HG03571 (cell line): ENCODE results near the gene B3GNT7.

Experiments used
- ATAC-seq: cut with Tn5 transposase; IDR thresholded peaks from one replicate; pipeline ENCODE4 v1.9.1; 2021; ENCODE audit not compliant: unreplicated experiment

B3GNT7 gene

DNA sequence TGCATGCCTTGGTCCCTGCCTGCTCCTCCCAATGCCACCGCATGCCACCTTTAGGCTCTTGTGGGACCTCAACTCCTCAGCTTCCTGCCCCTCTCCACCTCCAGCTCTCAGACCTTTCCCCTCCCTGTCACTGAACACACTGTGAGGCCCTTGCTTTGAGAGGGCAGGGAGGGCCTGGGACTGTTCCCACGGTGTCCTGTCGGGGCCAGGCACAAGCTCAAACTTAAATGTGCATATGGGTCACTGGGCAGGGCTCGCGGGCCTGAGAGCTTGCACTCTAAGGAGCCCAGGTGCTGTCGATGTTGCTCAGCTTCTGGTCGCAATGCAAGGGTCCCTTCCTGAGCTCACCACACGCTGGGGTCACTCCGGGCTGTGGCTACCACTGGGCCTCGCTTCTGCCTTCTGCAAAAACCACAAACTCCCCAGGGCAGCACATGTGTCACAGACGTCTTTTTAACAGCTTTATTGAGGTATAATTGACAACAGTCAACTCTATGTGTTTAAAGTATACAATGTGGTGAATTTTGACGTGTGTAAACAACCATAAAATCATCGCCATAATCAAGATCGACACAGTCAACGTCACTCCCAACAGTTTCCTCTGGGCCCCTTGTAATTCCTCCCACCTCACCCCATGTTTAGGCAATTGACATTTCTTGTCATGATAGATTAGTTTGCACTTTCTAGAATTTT lies 11.9 kb upstream of the B3GNT7 start:
- no peak for ATAC-seq

DNA sequence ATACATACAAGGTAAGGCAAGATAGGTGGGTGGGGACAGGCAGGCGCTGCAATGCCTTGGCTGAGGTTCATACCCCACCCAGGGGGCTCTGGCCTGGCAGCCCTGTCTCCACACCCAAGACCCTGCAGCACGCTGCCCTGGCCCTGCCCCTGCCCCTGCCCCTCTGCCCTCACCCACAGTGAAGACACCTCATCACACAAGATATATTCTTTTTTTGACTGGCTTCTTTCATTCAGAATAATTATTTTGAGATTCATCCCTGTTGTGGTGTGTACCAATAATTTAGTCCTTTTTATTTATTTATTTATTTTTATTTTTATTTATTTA lies 11.4 kb upstream of the B3GNT7 start:
- ATAC-seq: no peak

DNA sequence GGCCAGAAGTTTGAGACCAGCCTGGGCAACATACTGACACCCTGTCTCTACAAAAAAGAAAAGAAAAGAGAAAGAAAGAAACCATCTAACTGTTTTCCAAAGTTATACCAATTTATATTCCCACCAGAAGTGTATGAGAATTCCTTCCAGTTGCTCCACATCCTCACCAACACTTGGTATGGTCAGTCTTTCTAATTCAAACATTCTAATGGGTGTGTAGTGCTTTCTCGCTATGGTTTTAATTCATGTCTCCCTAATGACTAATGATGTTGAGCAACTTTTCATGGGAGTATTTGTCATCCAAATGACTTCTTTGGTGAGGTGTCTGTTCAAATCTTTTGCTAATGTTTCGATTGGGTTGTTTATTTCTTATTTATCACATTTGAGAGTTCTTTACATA lies 10.5 kb upstream of the B3GNT7 start:
- no peak for ATAC-seq

DNA sequence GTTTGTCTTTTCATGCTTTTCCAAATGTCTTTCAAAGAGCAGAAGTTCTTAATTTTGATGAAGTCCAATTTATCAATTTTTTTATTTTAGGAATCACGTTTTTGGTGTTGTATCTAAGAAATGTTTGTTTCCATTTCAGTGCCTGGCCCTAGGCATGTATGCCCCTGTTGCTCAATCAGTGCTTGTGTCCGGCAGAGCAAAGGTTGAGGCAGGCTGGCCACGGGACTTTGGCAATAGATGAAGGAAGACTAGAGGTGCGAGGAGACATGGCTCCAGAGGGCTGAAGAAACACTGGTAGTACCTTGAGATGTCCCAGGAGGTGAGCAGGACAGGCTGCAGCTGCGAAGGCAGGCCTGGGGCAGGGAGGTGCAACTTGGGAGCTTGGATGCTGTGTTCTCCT lies 10.1 kb upstream of the B3GNT7 start:
- no peak for ATAC-seq

DNA sequence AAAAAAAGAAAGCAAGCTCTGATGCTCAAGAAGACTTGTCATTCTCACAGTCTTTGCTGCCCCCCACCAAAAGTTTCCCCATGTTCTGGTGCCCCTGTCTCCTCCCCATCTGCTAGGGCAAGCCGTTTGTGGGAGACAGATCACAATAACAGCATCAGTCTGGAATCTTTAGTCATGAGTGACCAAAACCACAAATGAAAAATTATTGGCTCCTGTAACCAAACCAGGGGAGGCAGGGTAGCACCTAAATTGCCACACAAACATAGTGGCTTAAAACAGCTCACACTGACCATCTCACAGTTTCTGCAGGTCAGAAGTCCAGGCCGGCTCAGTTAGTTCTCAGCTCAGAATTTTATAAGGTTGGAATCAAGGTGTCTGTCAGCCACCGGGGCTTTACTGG lies 9.1 kb upstream of the B3GNT7 start:
- ATAC-seq: no peak

DNA sequence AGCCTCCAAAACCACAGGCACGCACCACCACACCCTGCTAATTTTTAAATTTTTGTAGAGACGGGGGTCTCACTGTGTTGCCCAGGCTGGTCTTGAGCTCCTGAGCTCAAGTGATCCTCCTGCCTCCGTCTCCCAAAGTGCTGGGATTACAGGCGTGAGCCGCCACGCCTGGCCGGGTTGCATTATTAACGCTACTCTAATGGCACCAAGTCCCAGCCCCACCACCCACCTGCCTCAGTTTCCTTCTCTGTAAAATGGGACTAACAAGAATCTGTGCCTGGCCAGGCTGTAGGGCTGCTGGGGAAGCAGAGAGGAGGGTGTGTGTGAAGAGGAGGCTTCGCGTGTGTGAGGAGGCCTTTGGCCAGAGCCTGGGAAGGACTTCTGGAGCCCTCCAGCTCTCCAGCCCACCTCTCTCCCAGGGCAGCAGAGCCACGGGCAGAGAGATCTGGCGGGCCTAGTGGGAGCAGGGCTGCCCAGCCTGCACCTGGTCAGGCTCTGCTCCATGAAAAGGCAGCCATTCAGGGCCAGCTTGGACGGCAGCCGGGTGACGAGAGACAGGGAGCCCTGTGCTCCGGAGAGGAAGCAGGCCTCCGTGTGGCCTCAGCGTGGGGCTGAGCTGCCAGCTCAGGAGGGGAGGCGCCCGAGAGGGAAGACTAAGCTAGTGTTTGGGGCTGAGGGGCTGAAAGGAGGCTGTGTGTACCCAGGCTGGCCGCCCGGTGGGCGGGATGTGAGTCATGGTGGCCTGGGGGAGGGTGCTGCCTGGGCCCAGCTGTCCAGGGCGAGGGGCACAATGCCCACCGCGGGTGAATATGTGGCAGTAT lies 7.4 kb upstream of the B3GNT7 start:
- no peak for ATAC-seq

DNA sequence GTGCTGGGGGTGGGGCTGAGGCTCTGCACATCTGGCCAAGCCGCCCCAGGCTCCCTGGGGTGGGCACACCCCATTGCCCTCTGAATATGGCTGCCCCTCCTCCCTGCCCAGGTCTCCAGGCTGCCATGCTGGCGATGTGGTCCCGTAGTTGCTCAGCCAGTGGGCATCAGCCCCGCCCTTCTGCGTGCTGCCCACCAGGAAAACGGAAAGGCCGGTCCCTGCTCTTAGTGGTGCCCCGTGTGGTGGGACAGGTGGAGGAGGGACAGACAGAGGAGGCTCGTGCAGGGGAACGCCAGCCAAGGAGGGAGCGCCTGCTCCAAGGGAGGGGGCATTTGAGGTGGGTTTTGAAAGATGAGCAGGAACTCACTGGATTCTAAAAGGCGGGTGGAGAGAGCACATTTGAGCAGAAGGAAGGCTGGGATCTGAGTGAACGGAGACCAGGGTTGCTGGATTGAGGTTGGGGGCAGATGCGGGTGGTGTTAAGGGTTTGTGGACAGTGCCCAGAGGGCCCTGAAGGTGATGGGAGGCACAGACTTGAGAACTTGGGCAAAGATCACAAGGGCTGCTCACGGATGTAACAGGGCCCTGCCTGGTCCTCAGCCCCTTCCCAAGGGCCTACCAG lies 6.7 kb upstream of the B3GNT7 start:
- no peak for ATAC-seq

DNA sequence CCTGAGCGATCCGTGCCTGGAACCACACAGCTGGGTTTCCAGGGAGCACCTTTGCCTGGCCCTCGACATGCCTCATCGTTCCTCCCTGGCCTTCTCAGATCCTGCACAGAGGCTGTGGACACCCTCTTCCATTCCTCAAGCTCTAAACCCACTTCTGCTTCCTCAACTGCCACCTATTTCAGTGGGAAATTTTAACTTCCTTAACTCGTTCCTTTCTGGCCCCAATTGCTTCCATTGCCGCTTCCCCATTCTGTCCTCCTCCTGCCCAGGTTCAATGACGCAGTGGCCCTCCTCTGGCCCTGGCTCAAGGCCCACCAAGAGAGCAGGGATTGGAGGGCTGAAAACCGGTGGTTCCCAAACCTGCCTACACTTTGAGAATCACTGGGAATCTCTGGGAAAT lies 4.8 kb upstream of the B3GNT7 start:
- no peak for ATAC-seq

DNA sequence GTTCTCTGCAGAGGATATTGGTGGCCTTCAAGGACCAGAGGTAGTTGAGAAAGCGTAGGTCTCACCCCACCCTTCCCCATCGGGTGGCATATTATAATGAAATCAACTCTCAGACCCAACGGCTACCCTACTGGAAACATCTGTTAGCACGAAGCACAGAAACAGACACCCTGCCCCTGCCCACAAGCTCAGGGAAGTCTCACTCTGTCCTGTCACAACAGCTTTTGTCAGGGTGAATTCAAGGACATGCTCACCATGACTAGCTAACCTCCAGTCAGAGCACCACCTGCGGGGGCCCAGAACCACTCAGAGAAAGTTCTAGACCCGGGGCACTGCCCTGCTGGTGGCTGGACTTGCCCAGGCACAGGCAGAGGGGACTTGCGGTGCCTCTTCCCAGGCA lies 3.5 kb upstream of the B3GNT7 start:
- no peak for ATAC-seq

DNA sequence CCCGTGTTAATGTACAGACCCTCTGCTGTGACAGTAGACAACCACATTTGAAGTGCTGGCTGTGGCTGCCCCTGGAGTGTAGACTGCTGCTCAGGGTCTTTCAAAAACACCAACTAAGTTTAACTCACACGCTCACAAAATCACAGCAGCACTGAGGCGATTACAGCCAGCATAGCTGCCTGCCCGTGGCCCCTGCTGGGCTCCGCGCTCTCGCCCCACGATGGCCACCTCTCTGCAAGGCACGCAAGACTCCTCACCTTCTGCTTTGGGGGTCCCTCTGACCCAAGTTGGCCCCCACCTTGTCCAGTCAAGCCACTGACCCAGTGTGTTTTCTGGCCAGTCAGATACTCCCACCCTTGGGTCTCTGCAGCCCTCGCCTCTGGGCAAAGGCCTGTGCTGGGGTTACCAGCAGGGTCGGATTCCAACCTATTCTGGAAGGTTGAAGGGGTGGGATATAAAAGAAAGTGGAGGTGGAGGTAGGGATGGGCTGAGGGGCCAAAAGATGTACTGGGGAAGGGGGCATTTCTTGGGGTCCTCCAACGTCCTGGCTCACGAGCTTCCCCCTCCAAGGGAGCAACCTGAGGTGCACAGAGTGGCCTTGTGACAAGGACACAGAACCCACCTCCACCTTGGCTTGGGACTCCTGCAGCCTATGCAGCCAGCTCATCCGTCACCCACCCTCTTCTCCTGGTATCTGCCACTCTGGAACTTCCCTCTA lies 2.9 kb upstream of the B3GNT7 start:
- no peak for ATAC-seq

DNA sequence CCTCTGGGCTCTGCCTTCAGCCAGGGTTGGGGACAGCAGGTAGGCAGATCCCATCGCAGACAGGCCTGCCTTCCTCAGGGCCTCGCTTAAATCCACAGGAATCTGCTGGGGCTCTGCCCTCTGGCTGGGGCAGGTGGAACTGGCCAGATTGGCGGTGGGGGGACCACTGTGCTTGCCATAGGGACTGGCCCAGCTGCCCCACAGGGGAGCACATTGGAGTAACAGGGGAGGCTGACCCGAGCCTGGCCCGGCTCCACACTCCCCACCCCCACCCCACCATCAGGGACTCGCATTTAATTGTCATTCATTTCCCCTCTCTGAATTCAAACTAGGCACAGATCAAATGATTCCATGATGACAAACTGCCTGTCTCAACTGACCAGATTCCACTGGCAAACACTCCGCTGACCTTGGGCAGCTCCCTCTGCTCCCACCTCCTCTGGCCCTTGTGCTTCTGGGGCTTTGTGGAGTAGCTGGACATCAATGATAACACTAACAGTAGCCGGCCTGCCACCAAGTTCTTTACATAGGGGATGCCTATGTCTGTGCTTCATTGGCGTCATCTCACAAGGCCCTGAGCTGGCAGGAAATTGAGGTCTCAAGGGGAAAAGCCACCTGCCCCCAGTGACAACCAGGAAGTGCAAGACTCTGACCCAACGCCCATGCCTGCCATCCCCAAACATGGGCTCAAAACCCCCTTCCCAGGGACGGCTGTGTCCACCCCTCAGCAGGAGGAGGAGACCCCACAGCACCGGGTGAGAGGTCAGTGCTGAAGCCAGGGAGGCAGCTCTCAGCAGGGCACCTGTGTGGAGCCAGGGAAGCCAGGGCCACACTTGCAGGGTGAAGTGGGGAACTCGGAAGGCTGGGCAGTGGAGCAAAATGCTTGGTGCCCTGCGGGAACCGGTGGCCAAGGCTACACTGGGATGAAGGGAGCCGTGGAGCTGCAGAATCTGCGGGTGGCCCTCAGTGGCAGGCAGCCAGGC lies 2.1 kb upstream of the B3GNT7 start:
- ATAC-seq: peak; percentile 31

DNA sequence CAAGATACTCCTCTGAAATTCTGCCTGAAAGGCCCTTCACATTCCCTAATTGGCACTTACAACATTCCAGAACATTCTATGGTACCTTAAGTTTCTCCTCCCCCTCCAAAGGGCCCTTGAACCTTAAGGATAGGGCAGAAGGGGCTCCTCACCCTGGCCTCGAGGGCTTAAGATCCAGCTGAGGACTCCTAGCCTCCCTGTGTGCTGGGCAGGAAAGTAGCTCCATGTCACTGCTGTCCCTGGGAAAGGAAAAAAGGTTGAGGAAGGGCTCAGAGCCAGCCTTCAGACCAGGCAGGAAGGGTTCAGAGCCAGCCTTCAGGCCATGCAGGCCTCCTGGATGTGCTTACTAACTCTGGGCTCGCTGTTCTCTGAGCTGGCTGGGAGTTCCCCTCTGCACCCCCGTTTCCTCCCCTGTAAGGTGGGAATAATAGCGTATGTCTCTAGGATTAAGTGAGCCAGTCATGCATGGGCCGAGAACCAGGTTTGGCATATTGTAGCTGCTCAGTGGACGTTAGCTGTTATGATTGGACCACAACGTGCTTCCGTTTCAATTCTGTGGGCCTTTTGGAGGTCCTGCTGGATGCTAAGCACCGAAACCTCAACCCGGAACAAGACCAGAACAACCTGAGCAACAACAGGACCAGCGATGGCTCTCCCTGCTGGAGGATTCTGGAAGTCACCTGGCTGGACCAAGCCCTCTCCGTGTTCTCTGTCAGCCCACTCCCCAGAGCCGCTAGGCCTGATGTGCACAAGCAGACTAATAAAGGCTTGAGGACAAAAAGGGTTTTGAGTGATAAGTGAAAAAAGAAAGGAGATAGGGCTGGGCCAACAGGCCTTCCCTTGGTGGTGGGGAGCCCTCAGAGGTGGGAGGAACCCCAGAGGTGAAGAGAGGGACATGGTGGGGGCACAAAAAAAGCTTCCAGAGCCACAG lies 1.0 kb upstream of the B3GNT7 start:
- peak; percentile 51 for ATAC-seq

DNA sequence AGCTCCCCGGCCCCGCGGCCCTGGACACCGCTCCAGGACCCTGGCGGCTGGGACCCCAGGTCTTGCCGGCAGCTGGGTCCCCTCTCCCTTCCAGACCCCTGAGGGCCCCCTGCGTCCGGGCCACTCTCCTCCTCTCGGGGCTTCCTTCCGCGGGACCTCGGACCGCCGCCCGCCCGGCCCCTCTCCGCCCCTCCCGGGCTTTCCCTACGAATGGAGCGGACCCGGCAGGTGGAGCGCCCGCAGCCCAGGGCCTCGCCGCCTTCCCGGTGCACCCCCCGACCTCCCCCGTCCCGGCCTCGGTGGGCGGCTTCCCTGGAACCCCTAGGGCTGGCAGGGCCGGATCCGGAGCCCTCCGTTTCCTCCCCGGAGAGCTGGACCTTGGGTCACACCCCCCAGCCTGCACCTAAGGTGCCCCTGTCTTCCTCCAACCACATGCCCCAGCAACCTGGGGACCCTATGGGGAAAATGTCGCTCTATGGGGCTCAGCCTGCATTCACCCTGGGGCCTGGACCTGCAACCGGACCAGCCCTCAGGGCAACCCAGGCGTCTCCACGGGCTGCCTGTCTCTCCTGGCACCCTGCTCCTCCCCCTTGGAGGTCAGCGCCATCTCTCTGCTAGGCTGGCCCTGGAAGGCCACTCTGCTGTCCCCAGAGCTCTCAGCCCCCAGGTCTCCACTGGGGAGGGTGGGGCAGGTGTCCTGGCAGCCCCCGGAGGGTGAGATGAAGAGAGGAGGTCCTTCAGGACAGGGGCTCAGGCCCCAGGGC lies 730 bp downstream of the B3GNT7 start:
- ATAC-seq: no peak

DNA sequence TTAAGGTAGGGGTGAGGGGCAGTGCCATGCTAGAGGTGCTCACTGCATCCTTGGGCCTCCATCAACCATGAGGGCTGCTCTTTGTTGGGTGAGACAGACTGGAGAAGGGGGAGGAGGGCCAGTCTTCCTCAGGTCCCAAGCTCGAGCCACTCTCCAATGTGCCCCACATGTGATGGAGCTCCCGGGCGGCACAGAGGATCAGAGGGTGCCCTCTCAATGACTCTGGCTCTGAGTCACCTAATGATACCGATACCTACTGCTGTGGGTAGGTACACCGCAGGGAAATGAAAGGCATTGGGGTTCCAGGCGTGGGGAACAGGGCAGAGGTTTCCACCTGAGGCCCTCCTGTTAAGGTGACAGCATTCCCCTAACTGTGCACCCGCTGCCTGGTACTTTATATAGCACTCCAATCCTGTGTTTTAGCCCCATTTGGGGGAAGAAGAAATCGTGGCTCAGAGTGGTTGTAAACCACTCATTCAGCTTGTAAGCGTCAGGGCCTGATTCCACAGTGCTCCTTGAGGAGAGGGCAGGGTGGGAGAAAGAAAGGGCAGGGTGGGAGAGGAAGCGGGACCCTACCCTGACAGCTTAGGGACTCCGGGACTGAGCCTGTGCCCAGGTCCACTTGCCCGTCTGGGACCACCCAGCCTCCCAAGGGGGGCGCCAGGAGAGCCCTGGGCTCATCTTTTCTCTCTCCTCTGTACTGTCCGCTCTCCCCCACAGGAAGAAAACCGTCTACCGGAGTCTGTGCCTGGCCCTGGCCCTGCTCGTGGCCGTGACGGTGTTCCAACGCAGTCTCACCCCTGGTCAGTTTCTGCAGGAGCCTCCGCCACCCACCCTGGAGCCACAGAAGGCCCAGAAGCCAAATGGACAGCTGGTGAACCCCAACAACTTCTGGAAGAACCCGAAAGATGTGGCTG lies 1.8 kb downstream of the B3GNT7 start:
- ATAC-seq: no peak

DNA sequence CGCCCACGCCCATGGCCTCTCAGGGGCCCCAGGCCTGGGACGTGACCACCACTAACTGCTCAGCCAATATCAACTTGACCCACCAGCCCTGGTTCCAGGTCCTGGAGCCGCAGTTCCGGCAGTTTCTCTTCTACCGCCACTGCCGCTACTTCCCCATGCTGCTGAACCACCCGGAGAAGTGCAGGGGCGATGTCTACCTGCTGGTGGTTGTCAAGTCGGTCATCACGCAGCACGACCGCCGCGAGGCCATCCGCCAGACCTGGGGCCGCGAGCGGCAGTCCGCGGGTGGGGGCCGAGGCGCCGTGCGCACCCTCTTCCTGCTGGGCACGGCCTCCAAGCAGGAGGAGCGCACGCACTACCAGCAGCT lies 2.4 kb downstream of the B3GNT7 start:
- ATAC-seq: no peak

DNA sequence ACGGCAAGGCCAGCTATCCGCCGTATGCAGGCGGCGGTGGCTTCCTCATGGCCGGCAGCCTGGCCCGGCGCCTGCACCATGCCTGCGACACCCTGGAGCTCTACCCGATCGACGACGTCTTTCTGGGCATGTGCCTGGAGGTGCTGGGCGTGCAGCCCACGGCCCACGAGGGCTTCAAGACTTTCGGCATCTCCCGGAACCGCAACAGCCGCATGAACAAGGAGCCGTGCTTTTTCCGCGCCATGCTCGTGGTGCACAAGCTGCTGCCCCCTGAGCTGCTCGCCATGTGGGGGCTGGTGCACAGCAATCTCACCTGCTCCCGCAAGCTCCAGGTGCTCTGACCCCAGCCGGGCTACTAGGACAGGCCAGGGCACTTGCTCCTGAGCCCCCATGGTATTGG lies 3.1 kb downstream of the B3GNT7 start:
- no peak for ATAC-seq

DNA sequence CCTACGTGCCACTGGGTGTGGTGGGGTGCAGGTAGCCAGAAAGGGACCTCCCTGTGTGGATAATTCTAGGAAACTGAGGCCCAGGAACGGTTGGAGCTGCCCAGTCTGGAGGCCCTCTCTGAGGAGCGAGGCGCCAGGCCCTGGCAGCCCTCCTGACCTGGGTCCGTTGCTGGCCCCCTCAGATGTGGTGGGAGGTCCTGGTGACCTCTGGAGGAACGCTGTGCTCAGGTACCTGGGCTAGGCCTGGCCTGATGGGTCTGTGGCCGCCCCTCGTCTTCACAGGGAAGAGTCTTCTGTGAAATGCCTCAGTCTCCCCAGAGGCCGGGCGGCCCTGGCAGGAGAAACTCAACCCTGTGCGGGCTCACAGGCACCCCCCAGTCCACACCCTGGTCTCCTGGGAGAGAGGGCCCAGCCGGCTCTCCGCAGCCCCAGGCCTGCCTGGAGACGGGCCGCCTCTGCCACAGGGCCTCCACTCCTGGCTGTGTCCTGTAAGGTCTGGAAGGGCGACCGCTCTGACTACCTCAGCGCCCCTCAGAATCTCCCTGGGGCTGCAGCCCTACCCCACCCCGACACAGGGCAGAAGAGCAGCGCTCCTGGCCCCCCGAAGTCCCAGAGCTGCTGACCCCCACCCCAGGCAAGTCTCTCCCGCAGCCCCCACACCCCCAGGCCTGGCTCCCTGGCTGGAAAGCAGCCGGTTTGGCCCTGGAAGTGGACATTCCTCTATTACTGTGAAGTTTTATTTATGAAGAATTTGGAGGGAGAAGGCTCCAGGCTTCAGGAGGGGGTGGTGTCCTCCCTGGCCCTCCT lies 3.7 kb downstream of the B3GNT7 start:
- ATAC-seq: no peak
